ELF-1 (cell line): ENCODE data around the gene CAPS2.
"Not testable (repeated sequence)": the region's sequence is repeated elsewhere in the genome, so short reads cannot be mapped to it uniquely, and the experiment has no call there.

Source experiments
- DNase-seq: peaks from one replicate; pipeline ENCODE4 v3.0.0-alpha.2; 2016; ENCODE audit warnings: low read depth, low spot score

The CAPS2 gene

DNA sequence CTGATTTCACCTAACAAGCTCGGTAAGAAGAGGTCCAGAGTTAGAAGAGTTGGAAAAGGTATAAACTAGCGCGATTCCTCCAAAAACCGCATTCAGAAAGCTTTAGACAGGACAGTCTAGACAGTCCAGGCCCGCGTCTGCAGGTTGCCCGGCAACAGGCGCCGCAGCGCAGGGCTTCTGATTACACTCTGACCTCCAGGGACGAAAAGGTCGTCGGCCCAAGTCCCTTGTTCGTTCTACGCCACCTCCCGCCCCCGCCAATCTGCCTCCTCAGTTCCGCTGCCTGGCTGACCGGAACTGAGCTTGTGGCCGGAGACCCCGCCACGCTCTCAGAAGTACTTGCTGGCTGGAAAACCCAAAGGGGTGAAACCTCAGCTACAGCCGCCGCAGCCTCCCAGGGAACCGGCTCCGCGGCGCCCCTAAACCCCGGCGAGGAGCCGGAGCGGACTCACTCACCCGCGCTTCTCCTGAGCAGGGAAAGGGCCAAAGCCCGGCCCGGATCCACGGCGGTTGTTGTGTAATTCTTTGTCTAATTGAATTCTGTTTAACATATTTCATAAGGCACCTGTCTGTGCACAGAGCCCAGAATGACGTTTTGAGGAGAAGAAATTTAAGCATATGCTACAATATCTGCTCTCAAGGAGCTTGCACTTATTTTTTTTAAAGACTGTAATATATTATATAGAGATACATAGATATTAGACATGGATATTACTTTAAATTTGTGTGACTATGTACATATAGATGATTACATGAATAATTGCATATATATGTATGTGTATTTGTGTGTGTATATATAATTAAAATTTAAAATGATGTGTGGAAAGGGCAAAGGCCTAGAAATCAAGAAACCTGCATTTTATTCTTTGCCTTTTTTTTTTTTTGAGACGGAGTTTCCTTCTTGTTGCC is at the start of gene CAPS2:
CAPS2 (minus strand) TSS at position 407 of the 909 bp plus-strand sequence. CDS start 3,826 bp downstream, outside the sequence.
- DNase-seq = peak; percentile 89

DNA sequence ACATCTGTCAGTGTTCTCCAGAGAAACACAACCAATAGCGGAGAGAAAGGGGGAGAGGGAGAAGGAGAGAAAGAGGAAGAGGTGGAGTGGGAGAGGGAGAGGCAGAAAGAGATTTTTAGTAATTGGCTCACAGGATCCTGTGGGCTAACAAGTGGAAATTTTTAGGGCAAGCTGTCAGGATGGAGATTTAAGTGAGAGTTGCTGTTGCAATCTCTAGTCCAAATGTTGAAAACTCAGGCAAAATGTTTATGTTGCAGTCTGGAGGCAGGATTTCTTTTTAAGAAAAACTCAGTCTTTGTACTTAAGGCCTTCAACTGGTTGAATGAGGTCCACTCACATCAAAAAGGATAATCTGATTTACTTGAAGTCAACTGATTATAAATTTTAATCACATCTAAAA is 48.2 kb upstream of the CAPS2 start:
- no peak for DNase-seq

DNA sequence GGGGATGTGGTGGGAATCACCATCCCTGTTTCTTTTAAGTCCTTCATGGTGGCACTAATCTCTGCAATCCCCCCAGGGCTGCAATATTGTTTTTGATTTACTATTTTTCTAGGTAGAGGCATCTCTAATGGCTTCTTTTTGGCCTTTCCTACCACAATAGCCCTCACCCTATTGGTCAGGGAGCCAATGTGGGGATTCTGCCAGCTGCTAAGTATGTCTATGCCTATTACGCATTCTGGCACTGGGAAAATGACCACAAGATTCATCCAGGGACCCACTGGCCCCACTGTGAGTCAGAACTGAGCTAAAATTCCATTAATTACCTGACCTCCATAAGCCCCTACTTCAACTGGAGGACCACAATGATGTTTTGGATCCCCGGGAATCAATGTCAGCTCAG is 44.8 kb upstream of the CAPS2 start:
- DNase-seq = no peak

- no peak for DNase-seq
Observed at GRCh38 chr12:75366629-75367028, 36.5 kb upstream of the CAPS2 start.

GRCh38 chr12:75364919-75365318 is 34.8 kb upstream of the CAPS2 start:
- no peak for DNase-seq

- no peak for DNase-seq
Observed at GRCh38 chr12:75361408-75361807, 31.3 kb upstream of the CAPS2 start.

- no peak for DNase-seq
Observed at GRCh38 chr12:75360920-75361319, 30.8 kb upstream of the CAPS2 start.

DNA sequence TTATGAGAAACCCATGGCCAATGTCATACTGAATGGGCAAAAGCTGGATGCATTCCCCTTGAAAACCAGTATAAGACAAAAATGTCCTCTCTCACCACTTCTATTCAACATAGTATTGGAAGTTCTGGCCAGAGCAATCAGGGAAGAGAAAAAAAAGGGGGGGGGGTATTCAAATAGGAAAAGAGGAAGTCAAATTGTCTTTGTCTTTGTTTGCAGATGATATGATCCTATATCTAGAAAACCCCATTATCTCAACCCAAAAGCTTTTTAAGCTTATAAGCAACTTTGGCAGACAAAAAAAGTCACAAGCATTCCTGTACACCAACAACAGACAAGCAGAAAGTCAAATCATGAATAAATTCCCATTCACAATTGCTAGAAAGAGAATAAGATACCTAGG is 23.9 kb upstream of the CAPS2 start:
- no peak for DNase-seq

DNA sequence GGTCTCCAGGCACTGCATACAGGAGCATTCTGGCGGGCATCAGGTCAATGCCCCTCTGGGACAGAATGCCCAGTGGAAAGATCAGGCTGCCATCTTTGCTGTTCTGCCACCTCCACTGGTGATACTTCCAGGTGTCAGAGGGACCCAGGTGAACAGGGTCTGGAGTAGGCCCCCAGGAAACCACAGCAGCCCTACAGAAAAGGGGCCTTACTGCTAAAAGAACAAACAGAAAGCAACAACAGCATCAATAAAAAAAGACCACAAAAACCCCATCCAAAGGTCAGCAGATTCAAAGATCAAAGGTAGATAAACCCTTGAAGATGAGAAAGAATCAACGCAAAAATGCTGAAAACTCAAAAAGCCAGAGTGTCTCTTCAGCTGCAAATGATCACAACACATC is 20.3 kb upstream of the CAPS2 start:
- DNase-seq = no peak

DNA sequence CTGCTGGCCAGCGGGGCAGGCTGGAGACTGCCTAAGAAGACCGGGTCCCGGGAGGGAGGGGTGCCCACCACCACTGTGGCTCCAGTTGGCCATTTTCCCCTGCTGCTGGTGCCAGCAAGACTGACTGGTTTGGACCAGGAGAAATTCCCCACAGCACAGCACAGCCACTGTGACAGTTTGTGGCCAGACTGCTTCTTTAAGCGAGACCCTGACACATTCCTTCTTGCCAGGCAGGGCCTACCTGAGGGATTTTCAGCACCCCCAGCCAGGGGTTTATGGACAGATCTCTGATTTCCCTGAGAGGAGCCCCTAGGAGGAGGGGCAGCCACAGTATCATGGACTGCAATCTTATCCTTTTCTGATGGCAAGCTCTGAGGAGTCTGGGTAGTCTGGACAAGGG is 19.8 kb upstream of the CAPS2 start:
- DNase-seq = no peak

- not testable (repeated sequence) for DNase-seq
Observed at GRCh38 chr12:75346215-75346614, 16.1 kb upstream of the CAPS2 start.

DNA sequence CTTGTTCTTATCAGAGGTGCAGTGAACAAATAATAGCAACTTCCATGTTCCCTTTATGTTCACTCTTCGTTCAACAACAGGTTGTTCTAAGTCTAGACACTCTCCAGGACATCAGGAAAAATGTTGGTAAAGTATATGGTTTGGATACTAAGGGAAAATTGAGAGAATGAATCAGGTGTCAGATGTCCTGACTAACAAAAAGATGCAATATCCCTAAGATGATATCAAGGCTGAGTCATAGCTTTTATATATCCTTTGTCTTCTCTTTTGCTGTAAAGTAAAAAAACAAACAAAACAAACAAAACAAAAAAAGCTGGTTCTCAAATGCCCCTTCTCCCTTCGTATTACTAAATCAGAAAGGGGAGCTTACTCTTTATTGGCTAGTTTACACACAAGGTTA is 15.4 kb upstream of the CAPS2 start:
- no peak for DNase-seq

DNA sequence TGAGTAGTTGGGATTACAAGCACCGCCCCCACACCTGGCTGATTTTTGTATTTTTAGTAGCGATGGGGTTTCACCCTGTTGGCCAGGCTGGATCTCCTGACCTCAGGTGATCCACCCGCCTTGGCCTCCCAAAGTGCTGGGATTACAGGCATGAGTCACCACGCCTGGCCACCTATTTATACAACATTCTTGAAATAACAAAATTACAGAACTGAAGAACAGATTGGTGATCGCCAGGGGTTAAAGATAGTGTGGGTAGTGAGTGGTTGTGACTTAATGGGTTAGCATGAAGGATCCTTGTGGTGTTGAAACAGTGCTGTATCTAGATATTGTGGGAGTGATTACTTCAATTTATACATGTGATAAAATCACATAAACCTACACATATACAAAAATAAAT is 11.7 kb upstream of the CAPS2 start:
- DNase-seq = no peak

GRCh38 chr12:75337905-75338304 is 7.8 kb upstream of the CAPS2 start:
- DNase-seq = no peak

DNA sequence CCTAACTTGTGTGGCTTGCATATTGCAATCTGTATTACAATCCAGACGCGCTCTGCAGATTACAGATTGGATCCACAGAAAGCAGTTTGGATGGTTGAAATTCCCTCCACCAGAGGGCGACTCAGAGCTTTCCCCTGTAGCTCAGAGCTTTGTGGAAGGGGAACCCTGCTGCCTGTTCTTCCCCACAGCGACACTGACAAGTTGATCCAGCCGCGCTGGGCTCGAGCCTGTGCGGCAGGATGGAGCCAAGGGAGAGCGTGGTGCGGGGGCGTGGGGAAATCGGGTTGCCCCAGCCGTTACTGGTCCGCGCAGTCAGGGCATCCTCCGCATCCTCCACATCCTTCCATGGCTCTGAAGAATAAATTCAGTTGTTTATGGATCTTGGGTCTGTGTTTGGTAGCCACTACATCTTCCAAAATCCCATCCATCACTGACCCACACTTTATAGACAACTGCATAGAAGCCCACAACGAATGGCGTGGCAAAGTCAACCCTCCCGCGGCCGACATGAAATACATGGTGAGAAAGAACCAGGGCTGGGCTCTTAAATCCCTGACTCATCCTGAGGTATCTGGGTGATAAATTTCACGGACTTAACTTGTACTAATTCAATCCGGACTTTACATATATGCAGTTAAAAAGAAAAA is 4.4 kb upstream of the CAPS2 start, which contains the start of gene GLIPR1L1:
GLIPR1L1 (plus strand) TSS at position 287 of the 647 bp plus-strand sequence; CDS start at position 346, 59 bp downstream.
- DNase-seq = peak; percentile 95

DNA sequence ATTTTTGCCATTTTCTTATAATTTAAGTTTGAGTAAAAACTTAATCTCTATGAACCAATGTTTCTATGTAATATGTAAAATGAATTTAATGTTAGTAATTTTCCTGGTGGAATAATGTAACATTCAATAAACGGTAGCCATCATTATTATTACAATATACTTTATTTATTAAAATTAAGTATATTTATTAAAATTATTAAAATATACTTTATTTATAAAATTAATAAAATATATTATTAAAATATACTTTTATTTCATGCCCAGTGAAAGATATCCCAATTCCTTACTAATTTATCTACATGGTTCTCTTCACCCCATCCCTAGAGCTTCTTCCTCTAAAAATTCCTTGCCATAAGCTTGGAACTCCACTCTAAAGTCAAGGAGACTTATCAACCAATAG is 2.5 kb downstream of the CAPS2 start:
- no peak for DNase-seq

DNA sequence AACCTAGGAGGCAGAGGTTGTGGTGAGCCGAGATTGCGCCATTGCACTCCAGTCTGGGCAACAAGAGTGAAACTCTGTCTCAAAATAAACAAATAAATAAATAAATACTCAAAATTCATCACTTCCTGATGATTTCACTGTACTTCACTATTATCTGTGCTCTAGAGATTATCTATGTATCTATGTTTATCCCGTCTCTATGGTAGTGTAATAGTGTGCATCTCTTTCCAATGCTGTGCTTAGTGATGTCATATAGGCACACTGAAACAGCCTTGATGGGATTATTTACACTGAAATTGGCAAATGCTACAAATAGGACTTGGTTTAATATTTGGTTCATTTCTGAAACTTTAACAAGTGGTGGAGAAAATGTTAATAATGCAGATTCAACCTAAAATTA is 6.5 kb downstream of the CAPS2 start:
- DNase-seq = no peak

GRCh38 chr12:75322464-75322863 is 7.7 kb downstream of the CAPS2 start:
- no peak for DNase-seq

GRCh38 chr12:75317784-75318183 is 12.3 kb downstream of the CAPS2 start:
- DNase-seq = no peak

- no peak for DNase-seq
Observed at GRCh38 chr12:75315518-75315917, 14.6 kb downstream of the CAPS2 start.

- DNase-seq = no peak
Observed at GRCh38 chr12:75311369-75311768, 18.8 kb downstream of the CAPS2 start.

DNA sequence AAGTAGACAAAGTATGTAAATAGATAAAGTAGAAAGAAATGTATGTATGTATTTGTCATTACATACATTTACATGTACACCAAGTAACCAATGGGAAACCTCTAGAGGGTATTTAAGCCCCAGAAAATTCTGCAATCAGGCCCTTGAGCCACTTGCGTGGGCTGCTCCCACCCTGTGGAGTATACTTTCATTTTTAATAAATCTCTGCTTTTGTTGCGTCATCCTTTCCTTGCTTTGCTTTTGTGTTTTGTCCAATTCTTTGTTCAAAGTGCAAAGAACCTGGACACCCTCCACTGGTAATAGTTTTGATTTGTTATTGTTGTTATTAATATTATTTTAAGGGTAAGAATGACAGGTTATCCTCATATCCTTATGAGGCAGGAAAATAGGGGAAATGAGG is 21.8 kb downstream of the CAPS2 start:
- DNase-seq = no peak
